ENCODE measurements around the gene LTV1.

Gene LTV1

DNA sequence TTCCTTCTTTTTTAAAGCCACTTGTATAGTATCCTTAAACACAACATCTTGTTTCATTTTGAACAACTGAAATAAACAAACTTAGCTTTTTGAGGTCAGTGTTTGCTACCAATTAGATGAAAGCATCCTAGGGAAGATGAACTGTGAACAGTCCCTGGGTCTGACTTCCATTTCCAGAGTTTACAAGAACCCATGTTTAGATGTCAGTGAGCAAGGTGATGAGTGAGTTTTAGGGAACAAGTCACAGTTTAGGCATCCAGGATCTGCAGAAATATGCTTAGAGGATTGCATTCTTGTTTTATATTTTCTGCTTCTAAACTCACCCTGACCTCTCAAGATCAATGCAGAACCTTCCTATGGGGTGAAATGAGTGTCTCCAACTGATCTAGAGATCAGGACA, 24.1 kb downstream of the LTV1 start:
- TF ChIP-seq CEBPB (IDR thresholded peaks at IDR 0.05), result no peak
- no peak for TF ChIP-seq TEAD4 (IDR thresholded peaks at IDR 0.05)
- TF ChIP-seq RAD21 (IDR thresholded peaks at IDR 0.05; ENCODE audit: low read depth), result no peak
- TF ChIP-seq, protein P1, sequence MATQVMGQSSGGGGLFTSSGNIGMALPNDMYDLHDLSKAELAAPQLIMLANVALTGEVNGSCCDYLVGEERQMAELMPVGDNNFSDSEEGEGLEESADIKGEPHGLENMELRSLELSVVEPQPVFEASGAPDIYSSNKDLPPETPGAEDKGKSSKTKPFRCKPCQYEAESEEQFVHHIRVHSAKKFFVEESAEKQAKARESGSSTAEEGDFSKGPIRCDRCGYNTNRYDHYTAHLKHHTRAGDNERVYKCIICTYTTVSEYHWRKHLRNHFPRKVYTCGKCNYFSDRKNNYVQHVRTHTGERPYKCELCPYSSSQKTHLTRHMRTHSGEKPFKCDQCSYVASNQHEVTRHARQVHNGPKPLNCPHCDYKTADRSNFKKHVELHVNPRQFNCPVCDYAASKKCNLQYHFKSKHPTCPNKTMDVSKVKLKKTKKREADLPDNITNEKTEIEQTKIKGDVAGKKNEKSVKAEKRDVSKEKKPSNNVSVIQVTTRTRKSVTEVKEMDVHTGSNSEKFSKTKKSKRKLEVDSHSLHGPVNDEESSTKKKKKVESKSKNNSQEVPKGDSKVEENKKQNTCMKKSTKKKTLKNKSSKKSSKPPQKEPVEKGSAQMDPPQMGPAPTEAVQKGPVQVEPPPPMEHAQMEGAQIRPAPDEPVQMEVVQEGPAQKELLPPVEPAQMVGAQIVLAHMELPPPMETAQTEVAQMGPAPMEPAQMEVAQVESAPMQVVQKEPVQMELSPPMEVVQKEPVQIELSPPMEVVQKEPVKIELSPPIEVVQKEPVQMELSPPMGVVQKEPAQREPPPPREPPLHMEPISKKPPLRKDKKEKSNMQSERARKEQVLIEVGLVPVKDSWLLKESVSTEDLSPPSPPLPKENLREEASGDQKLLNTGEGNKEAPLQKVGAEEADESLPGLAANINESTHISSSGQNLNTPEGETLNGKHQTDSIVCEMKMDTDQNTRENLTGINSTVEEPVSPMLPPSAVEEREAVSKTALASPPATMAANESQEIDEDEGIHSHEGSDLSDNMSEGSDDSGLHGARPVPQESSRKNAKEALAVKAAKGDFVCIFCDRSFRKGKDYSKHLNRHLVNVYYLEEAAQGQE (IDR thresholded peaks at IDR 0.05; ENCODE audit: low read depth), result no peak
- no peak for TF ChIP-seq TAF1 (IDR thresholded peaks at IDR 0.05; ENCODE audit: low read depth)
- TF ChIP-seq EP300 (IDR thresholded peaks at IDR 0.05; ENCODE audit: borderline replicate concordance), result no peak
- no peak for TF ChIP-seq TCF12 (IDR thresholded peaks at IDR 0.05; ENCODE audit: low read depth)
- TF ChIP-seq, protein P2, sequence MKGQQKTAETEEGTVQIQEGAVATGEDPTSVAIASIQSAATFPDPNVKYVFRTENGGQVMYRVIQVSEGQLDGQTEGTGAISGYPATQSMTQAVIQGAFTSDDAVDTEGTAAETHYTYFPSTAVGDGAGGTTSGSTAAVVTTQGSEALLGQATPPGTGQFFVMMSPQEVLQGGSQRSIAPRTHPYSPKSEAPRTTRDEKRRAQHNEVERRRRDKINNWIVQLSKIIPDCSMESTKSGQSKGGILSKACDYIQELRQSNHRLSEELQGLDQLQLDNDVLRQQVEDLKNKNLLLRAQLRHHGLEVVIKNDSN (IDR thresholded peaks at IDR 0.05), result no peak
- no peak for TF ChIP-seq ZBTB7A (IDR thresholded peaks at IDR 0.05; ENCODE audit: low read depth)
- no peak for TF ChIP-seq YY1 (IDR thresholded peaks at IDR 0.05; ENCODE audit: low read depth)
- no peak for TF ChIP-seq EGR1 (IDR thresholded peaks at IDR 0.05)
- TF ChIP-seq FOXM1 (IDR thresholded peaks at IDR 0.05; ENCODE audit: borderline replicate concordance, low read depth), result no peak

DNA sequence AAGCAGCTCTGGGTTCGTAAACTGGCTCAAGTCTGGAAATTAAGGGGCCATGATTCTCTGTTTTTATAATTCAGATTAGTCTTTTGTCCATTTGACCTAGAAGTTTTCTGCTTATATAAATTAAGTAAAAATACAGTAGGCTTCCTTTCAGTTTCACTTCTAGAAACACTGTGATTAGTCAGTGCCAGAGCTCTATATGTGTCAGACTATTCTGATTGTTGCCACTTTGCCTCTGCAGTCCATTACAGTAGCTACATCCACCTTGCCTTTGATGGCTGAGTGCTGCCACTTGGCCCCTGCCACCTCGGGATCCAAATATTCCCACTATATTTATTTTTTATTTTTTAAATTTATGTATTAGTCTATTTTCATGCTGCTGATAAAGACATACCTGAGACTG, 29.1 kb downstream of the LTV1 start:
- TF ChIP-seq TEAD4 (IDR thresholded peaks at IDR 0.05) (no peak), RAD21 (IDR thresholded peaks at IDR 0.05; ENCODE audit: low read depth) (no peak), TCF12 (IDR thresholded peaks at IDR 0.05; ENCODE audit: low read depth) (no peak), EP300 (IDR thresholded peaks at IDR 0.05; ENCODE audit: borderline replicate concordance) (no peak), CREB1 (IDR thresholded peaks at IDR 0.05; ENCODE audit: low read depth) (no peak), EGR1 (IDR thresholded peaks at IDR 0.05) (no peak), ZBTB7A (IDR thresholded peaks at IDR 0.05; ENCODE audit: low read depth) (no peak)
- TF ChIP-seq, protein P2 (IDR thresholded peaks at IDR 0.05), result no peak
- TF ChIP-seq, protein P1 (IDR thresholded peaks at IDR 0.05; ENCODE audit: low read depth), result no peak

DNA sequence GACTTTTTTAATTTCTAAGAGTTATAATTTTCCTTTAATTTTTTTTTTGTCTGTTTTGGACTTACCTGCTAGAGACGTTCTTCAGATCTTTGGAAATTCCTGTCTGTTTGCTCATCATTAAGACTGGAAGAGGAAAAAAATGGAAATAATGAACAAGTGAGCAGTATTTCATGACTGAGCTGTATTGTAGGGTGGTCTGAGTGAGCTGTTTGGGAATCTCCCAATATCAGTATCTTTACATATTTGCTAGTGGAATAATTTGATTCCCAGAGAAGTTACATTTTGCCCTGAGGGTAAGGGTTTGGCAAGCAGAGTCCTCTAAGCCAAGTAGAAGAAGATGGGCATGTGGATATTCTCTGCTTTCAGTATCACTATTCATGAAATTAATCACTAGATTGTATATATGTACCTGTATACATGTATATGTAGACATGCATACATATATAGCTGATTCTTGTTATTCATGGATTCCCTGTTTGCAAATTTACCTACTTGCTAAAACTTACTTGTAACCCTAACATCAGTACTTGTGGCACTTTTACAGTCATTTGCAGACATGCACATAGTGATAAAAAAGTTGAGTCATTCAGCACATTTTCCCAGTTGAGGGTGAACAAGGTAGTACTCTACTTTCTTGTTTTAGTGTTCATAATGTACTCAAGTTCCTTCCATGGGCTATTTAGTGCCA, 34.6 kb downstream of the LTV1 start:
- TF ChIP-seq, protein P1 (IDR thresholded peaks at IDR 0.05; ENCODE audit: low read depth), result no peak
- TF ChIP-seq TEAD4 (IDR thresholded peaks at IDR 0.05) (no peak), NFIC (IDR thresholded peaks at IDR 0.05) (no peak), TCF12 (IDR thresholded peaks at IDR 0.05; ENCODE audit: low read depth) (no peak), FOXM1 (IDR thresholded peaks at IDR 0.05; ENCODE audit: borderline replicate concordance, low read depth) (no peak), YY1 (IDR thresholded peaks at IDR 0.05; ENCODE audit: low read depth) (no peak), EP300 (IDR thresholded peaks at IDR 0.05; ENCODE audit: borderline replicate concordance) (no peak), CREB1 (IDR thresholded peaks at IDR 0.05; ENCODE audit: low read depth) (no peak), EGR1 (IDR thresholded peaks at IDR 0.05) (no peak), ZBTB7A (IDR thresholded peaks at IDR 0.05; ENCODE audit: low read depth) (no peak), TAF1 (IDR thresholded peaks at IDR 0.05; ENCODE audit: low read depth) (no peak), CEBPB (IDR thresholded peaks at IDR 0.05) (no peak), RAD21 (IDR thresholded peaks at IDR 0.05; ENCODE audit: low read depth) (no peak)
- TF ChIP-seq, protein P3, sequence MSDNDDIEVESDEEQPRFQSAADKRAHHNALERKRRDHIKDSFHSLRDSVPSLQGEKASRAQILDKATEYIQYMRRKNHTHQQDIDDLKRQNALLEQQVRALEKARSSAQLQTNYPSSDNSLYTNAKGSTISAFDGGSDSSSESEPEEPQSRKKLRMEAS (IDR thresholded peaks at IDR 0.05), result no peak
- TF ChIP-seq, protein P2 (IDR thresholded peaks at IDR 0.05), result no peak

DNA sequence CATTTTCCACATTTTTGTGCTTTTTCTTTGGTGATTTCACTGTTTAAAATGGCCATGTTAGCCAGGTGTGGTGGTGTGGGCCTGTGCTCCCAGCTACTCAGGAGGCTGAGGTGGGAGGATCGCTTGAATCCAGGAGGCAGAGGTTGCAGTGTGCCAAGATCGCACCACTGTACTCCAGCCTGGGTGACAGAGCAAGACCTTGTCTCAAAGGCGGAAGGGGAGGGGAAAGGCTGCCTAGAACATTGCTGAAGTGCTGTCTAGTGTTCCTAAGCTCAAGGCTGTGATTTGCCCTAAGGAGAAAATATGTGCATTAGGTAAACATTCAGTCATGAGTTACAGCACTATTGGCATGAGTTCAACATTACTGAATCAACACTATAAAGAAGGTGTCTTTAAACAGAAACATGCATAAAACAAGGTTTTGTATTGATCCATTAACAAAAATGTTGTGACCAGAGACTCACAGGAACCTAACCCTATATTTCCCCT, 35.2 kb downstream of the LTV1 start:
- no peak for TF ChIP-seq TAF1 (IDR thresholded peaks at IDR 0.05; ENCODE audit: low read depth)
- no peak for TF ChIP-seq CREB1 (IDR thresholded peaks at IDR 0.05; ENCODE audit: low read depth)
- no peak for TF ChIP-seq EP300 (IDR thresholded peaks at IDR 0.05; ENCODE audit: borderline replicate concordance)
- TF ChIP-seq, protein P3 (IDR thresholded peaks at IDR 0.05), result no peak
- TF ChIP-seq, protein P2 (IDR thresholded peaks at IDR 0.05), result no peak
- TF ChIP-seq TEAD4 (IDR thresholded peaks at IDR 0.05), result no peak
- TF ChIP-seq CEBPB (IDR thresholded peaks at IDR 0.05), result no peak
- no peak for TF ChIP-seq YY1 (IDR thresholded peaks at IDR 0.05; ENCODE audit: low read depth)
- no peak for TF ChIP-seq EGR1 (IDR thresholded peaks at IDR 0.05)
- no peak for TF ChIP-seq RAD21 (IDR thresholded peaks at IDR 0.05; ENCODE audit: low read depth)
- no peak for TF ChIP-seq ZBTB7A (IDR thresholded peaks at IDR 0.05; ENCODE audit: low read depth)
- TF ChIP-seq, protein P1 (IDR thresholded peaks at IDR 0.05; ENCODE audit: low read depth), result no peak
- no peak for TF ChIP-seq NFIC (IDR thresholded peaks at IDR 0.05)
- no peak for TF ChIP-seq FOXM1 (IDR thresholded peaks at IDR 0.05; ENCODE audit: borderline replicate concordance, low read depth)
- TF ChIP-seq TCF12 (IDR thresholded peaks at IDR 0.05; ENCODE audit: low read depth), result no peak
